B cell (primary cell): ENCODE measurements around the gene NFATC2. TPM values are rescaled to one million over a fixed set of nuclear protein-coding genes. Genes with fewer than 3 reads are reported as not detected.

Experiments
- ATAC-seq: fragments of 200-7000 bp; cut with Tn5 transposase; one replicate; pipeline ENCODE4 v1.10.0; 2021; ENCODE audit warnings: low read depth, mild to moderate bottlenecking, moderate number of reproducible peaks, moderate library complexity
- CTCF ChIA-PET: fragments of 350-600 bp; sonication (Branson Sonifier 250); formaldehyde crosslinking; loops from one replicate; lab custom pipeline; 2021; ENCODE audit warnings: antibody characterized with exemption, inconsistent platforms; lab: Charles Lee
- POLR2A ChIA-PET: fragments of 350-600 bp; sonication (Branson Sonifier 250); formaldehyde crosslinking; loops from one replicate; lab custom pipeline; 2021; ENCODE audit warnings: antibody characterized with exemption; lab: Charles Lee
- DNase-seq: peaks from one replicate; pipeline ENCODE4 v3.0.0; 2013
- H2AFZ ChIP-seq: 2 replicates; pipeline ENCODE4 v1.6.1; 2012; ENCODE audit warnings: mild to moderate bottlenecking, low read depth, low read length; ENCODE audit not compliant: insufficient read depth, poor library complexity, severe bottlenecking
- H3K27ac ChIP-seq, 2 donors: 1 replicate in 1 of 2; 2 replicates in 1 of 2; pipeline ENCODE4 v1.5.1; 2012 to 2013; ENCODE audit warnings: low read length in 2 of 2, mild to moderate bottlenecking in 2 of 2, moderate library complexity in 1 of 2
- H3K27me3 ChIP-seq, 4 experiments: fragments of 200-600 bp in 1 of 4; sonication (generic) in 1 of 4; replicated peaks in 1 of 4; 1 replicate in 2 of 4; 2 replicates in 2 of 4; pipeline versions ENCODE4 v1.6.1 to v1.7.0; 2013 to 2016; ENCODE audit warnings: low read length in 3 of 4, mild to moderate bottlenecking in 2 of 4, mixed read lengths in 1 of 4, moderate library complexity in 1 of 4; ENCODE audit not compliant: insufficient read depth in 4 of 4, control insufficient read depth in 3 of 4; ENCODE audit errors: control extremely low read depth in 1 of 4
- H3K36me3 ChIP-seq, 2 experiments: replicated peaks in 1 of 2; 1 replicate in 1 of 2; 2 replicates in 1 of 2; pipeline versions ENCODE4 v1.6.1 to v1.7.1; 2013; ENCODE audit warnings: low read length in 1 of 2; ENCODE audit not compliant: insufficient read depth in 2 of 2, control insufficient read depth in 1 of 2; ENCODE audit errors: control extremely low read depth in 1 of 2, extremely low read depth in 1 of 2
- H3K4me1 ChIP-seq, 2 donors: fragments of 200-600 bp in 1 of 2; sonication (generic) in 1 of 2; 1 replicate in 1 of 2; 2 replicates in 1 of 2; pipeline versions ENCODE4 v1.5.1 to v1.6.1; 2013 to 2017; ENCODE audit warnings: low read length in 2 of 2; ENCODE audit not compliant: control insufficient read depth in 2 of 2, insufficient read depth in 2 of 2
- H3K4me2 ChIP-seq: replicated peaks from 2 replicates; pipeline ENCODE3; 2012; ENCODE audit warnings: mild to moderate bottlenecking, low read depth, low read length; ENCODE audit not compliant: poor library complexity, severe bottlenecking
- H3K4me3 ChIP-seq, 5 experiments: fragments of 200-600 bp in 1 of 5; sonication (generic) in 1 of 5; 1 replicate in 3 of 5; 2 replicates in 2 of 5; pipeline versions ENCODE4 v1.5.1 to v1.7.0; 2011 to 2016; ENCODE audit warnings: low read length in 4 of 5, mild to moderate bottlenecking in 4 of 5, low read depth in 2 of 5, control low read depth in 1 of 5, moderate library complexity in 1 of 5; ENCODE audit not compliant: insufficient read depth in 1 of 5; ENCODE audit errors: control extremely low read depth in 1 of 5, extremely low read depth in 1 of 5
- H3K79me2 ChIP-seq: fragments of 200-600 bp; sonication (generic); one replicate; pipeline ENCODE4 v1.6.0; 2016; ENCODE audit warnings: low read length; ENCODE audit not compliant: control insufficient read depth, insufficient read depth
- H3K9ac ChIP-seq: fragments of 200-600 bp; sonication (generic); 2 replicates; pipeline ENCODE4 v1.6.1; 2017; ENCODE audit warnings: mild to moderate bottlenecking, low read length, moderate library complexity
- H3K9me3 ChIP-seq, 3 donors: one replicate each; pipeline versions ENCODE4 v1.6.1 to v1.7.1; 2013; ENCODE audit warnings: low read length in 2 of 3; ENCODE audit not compliant: control insufficient read depth in 2 of 3, insufficient read depth in 1 of 3; ENCODE audit errors: control extremely low read depth in 1 of 3
- H4K20me1 ChIP-seq: 2 replicates; pipeline ENCODE4 v1.6.0; 2012; ENCODE audit warnings: mild to moderate bottlenecking, low read length; ENCODE audit not compliant: insufficient read depth, control insufficient read depth, poor library complexity, severe bottlenecking
- H3K27ac Mint-ChIP-seq: one replicate; pipeline ENCODE4 v1.8.0; 2021; ENCODE audit warnings: mixed read lengths
- H3K27me3 Mint-ChIP-seq: one replicate; pipeline ENCODE4 v1.8.0; 2021; ENCODE audit warnings: mixed read lengths
- H3K4me1 Mint-ChIP-seq: one replicate; pipeline ENCODE4 v1.8.0; 2021; ENCODE audit warnings: mixed read lengths
- H3K4me3 Mint-ChIP-seq: one replicate; pipeline ENCODE4 v1.8.0; 2021; ENCODE audit warnings: mixed read lengths
- H3K9me3 Mint-ChIP-seq: one replicate; pipeline ENCODE4 v1.8.0; 2022; ENCODE audit warnings: mixed read lengths; ENCODE audit not compliant: insufficient read depth
- CTCF ChIP-seq: fragments of 200-600 bp; IDR thresholded peaks from one replicate; pipeline ENCODE4 v1.8.0; 2022; ENCODE audit warnings: antibody characterized with exemption, mild to moderate bottlenecking
- EZH2 ChIP-seq: IDR thresholded peaks from 2 replicates; pipeline ENCODE4 v1.6.1; 2012; ENCODE audit warnings: borderline replicate concordance, low read depth, mild to moderate bottlenecking, moderate library complexity, low read length; ENCODE audit not compliant: insufficient read depth, poor library complexity, severe bottlenecking
- WGBS: methylation state at CpG from one replicate; pipeline ENCODE4 v1.1.5; 2013; ENCODE audit warnings: missing lambda C conversion rate; ENCODE audit not compliant: insufficient coverage; 5-methylcytosine and 5-hydroxymethylcytosine counted together
- intact Hi-C: fragments of 100-400 bp; cut with micrococcal nuclease; formaldehyde crosslinking; loops from one replicate; pipeline ENCODE4 v1.10.0; 2022
- polyA plus RNA-seq: library from polyadenylated mRNA; depleted of rRNA; stranded (reverse); fragments of >200 nt; gene quantifications from 2 replicates; pipeline ENCODE4 v1.2.3, GENCODE V29; 2012
- total RNA-seq, 2 donors: library from RNA; stranded (reverse); fragments of 120-200 nt in 1 of 2; gene quantifications; 1 replicate in 1 of 2; 2 replicates in 1 of 2; pipeline versions ENCODE4 v1.2.3 to v1.2.4, GENCODE V29; 2013 to 2022

The NFATC2 gene
- total and polyA plus RNA-seq, 2 donors (not counting 1 experiment from before 2014, with no cell fraction given) = 10.1 to 38.0 TPM

GRCh38 chr20:51429144-51429482 is 113.4 kb downstream of the NFATC2 start:
- Histone ChIP-seq H2AFZ (no peak overlapping the region), H3K9me3 (no peaks in the 10 kb centered on the region), H3K4me1 (peaks cover 21 to 34% of the 10 kb centered on the region in 2 donors), H3K27me3 (no peaks in the 10 kb centered on the region), H3K79me2 (peaks cover 20% of the 10 kb centered on the region), H3K36me3 (peaks cover 0 to 84% of the 10 kb centered on the region in 2 experiments), H3K27ac (no peak overlapping the region), H4K20me1 (no peaks in the 10 kb centered on the region), H3K4me2 (no peak overlapping the region), H3K4me3 (no peak overlapping the region), H3K9ac (no peak overlapping the region)
- intact Hi-C loops = no loop called here
- Mint-ChIP-seq H3K4me1 (peaks cover 46% of the 10 kb centered on the region), H3K4me3 (no peak overlapping the region), H3K27me3 (no peaks in the 10 kb centered on the region), H3K27ac (no peak overlapping the region), H3K9me3 (no peaks in the 10 kb centered on the region)
- POLR2A ChIA-PET = no interaction called here
- CTCF ChIA-PET = interaction anchor here (1.3 to 2.2 kb wide), 2 partner anchors 43 to 167 kb away, joined by 3 to 9 read pairs; no protein-coding TSS in a partner anchor
- 98% methylated on average over 6 of the region's 6 CpGs for WGBS
- TF ChIP-seq EZH2 = no peak
- TF ChIP-seq CTCF = no peak
- no peak for ATAC-seq
- DNase-seq = no peak

- H3K4me3 ChIP-seq = no peak overlapping the region
- no peaks in the 10 kb centered on the region for H3K27me3 ChIP-seq
- ATAC-seq (no peak), DNase-seq (no peak)
- Mint-ChIP-seq H3K9me3 (no peaks in the 10 kb centered on the region), H3K27me3 (no peaks in the 10 kb centered on the region), H3K4me1 (peaks cover 51% of the 10 kb centered on the region), H3K27ac (no peak overlapping the region), H3K4me3 (no peak overlapping the region)
- no peaks in the 10 kb centered on the region for H4K20me1 ChIP-seq
- peaks cover 26 to 39% of the 10 kb centered on the region in 2 donors for H3K4me1 ChIP-seq
- H3K79me2 ChIP-seq = peaks cover 15% of the 10 kb centered on the region
- ChIA-PET POLR2A (no interaction called here), CTCF (interaction anchor here (1.3 to 2.2 kb wide), 2 partner anchors 42 to 168 kb away, joined by 3 to 9 read pairs; no protein-coding TSS in a partner anchor)
- no peak overlapping the region for H3K9ac ChIP-seq
- H3K9me3 ChIP-seq = no peaks in the 10 kb centered on the region
- no peak overlapping the region for H3K27ac ChIP-seq
- no peak for TF ChIP-seq CTCF
- TF ChIP-seq EZH2 = no peak
- intact Hi-C loops = no loop called here
- 93% methylated on average over 19 of the region's 25 CpGs for WGBS
- peaks cover 0 to 83% of the 10 kb centered on the region in 2 experiments for H3K36me3 ChIP-seq
- H3K4me2 ChIP-seq = no peak overlapping the region
- H2AFZ ChIP-seq = no peak overlapping the region
Measured at GRCh38 chr20:51428401-51429143, 113.9 kb downstream of the NFATC2 start.
